ENCODE results near the gene APOA5.

GRCh38 chr11:116838321-116839084 lies 46.8 kb upstream of the APOA5 start:
- TF ChIP-seq EZH2phosphoT487 (IDR thresholded peaks at IDR 0.05; ENCODE audit: borderline replicate concordance, low read length) (no peak), EZH2 (IDR thresholded peaks at IDR 0.05; ENCODE audit: low read length, unreplicated experiment) (no peak)
- TF ChIP-seq, protein P1, sequence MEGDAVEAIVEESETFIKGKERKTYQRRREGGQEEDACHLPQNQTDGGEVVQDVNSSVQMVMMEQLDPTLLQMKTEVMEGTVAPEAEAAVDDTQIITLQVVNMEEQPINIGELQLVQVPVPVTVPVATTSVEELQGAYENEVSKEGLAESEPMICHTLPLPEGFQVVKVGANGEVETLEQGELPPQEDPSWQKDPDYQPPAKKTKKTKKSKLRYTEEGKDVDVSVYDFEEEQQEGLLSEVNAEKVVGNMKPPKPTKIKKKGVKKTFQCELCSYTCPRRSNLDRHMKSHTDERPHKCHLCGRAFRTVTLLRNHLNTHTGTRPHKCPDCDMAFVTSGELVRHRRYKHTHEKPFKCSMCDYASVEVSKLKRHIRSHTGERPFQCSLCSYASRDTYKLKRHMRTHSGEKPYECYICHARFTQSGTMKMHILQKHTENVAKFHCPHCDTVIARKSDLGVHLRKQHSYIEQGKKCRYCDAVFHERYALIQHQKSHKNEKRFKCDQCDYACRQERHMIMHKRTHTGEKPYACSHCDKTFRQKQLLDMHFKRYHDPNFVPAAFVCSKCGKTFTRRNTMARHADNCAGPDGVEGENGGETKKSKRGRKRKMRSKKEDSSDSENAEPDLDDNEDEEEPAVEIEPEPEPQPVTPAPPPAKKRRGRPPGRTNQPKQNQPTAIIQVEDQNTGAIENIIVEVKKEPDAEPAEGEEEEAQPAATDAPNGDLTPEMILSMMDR (conservative IDR thresholded peaks at IDR 0.05; ENCODE audit: low read depth, low read length), result no peak

Measured in PC-3 (cell line).